HepG2 (cell line): Measurements from ENCODE around the gene WDR81. TPM values are rescaled to one million over a fixed set of nuclear protein-coding genes. Genes with fewer than 3 reads are reported as not detected.
A peak's percentile ranks its signal among the peaks of the same experiment; 100 is the strongest.

ENCODE experiments used
- ATAC-seq: fragments of 200-7000 bp; cut with Tn5 transposase; 3 replicates; pipeline ENCODE4 v1.9.1; 2020; ENCODE audit warnings: mild to moderate bottlenecking, moderate library complexity
- BruUV-seq: library from RNA; stranded (reverse); fragments of 400-500 nt; replicated peaks from 2 replicates; lab custom pipeline; 2021; lab: Mats Ljungman, UMichigan
- CTCF ChIA-PET: fragments of 300-600 bp; formaldehyde crosslinking; extraction: SDS; loops from one replicate; lab custom pipeline; 2021; ENCODE audit warnings: low total read pairs, inconsistent platforms, low intra/inter-chr PET ratio; lab: Yijun Ruan, JAX
- POLR2A ChIA-PET: fragments of 350-600 bp; sonication (Branson Sonifier 250); formaldehyde crosslinking; loops from one replicate; lab custom pipeline; 2020; ENCODE audit warnings: antibody characterized with exemption, inconsistent platforms; lab: Yijun Ruan, JAX
- DNase-seq: peaks from one replicate; pipeline ENCODE4 v3.0.0-alpha.2; 2015; ENCODE audit warnings: low spot score
- FAIRE-seq: peaks from 3 replicates; lab custom pipeline; 2011; peaks lifted over from hg19 to GRCh38; lab: Jason Lieb, UNC
- H2AFZ ChIP-seq: one replicate; pipeline ENCODE4 v1.6.1; 2011; ENCODE audit warnings: low read length, inconsistent platforms
- H3K27ac ChIP-seq: fragments of 300-600 bp; 3 replicates; pipeline ENCODE4 v1.8.0; 2011; ENCODE audit warnings: mixed run types, mild to moderate bottlenecking, mixed read lengths, low read length, inconsistent platforms; ENCODE audit not compliant: insufficient read depth; ENCODE audit errors: extremely low read length
- H3K27me3 ChIP-seq, 2 experiments: fragments of 200-600 bp in 1 of 2; 2 replicates in 1 of 2; 3 replicates in 1 of 2; pipeline versions ENCODE4 v1.6.0 to v1.8.0; 2011; ENCODE audit warnings: low read length in 2 of 2, mild to moderate bottlenecking in 2 of 2, moderate library complexity in 2 of 2, inconsistent platforms in 1 of 2; ENCODE audit not compliant: insufficient read depth in 2 of 2, control insufficient read depth in 1 of 2
- H3K36me3 ChIP-seq, 2 experiments: fragments of 200-600 bp in 1 of 2; replicated peaks in 1 of 2; 2 replicates in 1 of 2; 3 replicates in 1 of 2; pipeline versions ENCODE4 v1.5.1 to v1.8.0; 2011; ENCODE audit warnings: low read length in 2 of 2, inconsistent platforms in 1 of 2; ENCODE audit not compliant: insufficient read depth in 2 of 2, control insufficient read depth in 1 of 2
- H3K4me1 ChIP-seq: 2 replicates; pipeline ENCODE4 v1.5.1; 2012; ENCODE audit warnings: low read length, inconsistent platforms; ENCODE audit not compliant: insufficient read depth
- H3K4me2 ChIP-seq: 2 replicates; pipeline ENCODE4 v1.6.0; 2011; ENCODE audit warnings: low read depth, low read length, inconsistent platforms
- H3K4me3 ChIP-seq, 3 experiments: fragments of 200-600 bp in 1 of 3; sonication (generic), shearing (Covaris generic) in 1 of 3; replicated peaks in 1 of 3; 2 replicates each; pipeline ENCODE4 v1.5.1; 2011 to 2016; ENCODE audit warnings: low read length in 3 of 3, inconsistent platforms in 2 of 3, low read depth in 2 of 3, mild to moderate bottlenecking in 2 of 3, control low read depth in 1 of 3, mixed read lengths in 1 of 3; ENCODE audit not compliant: insufficient read depth in 1 of 3
- H3K79me2 ChIP-seq: one replicate; pipeline ENCODE4 v1.6.1; 2011; ENCODE audit warnings: low read length, inconsistent platforms; ENCODE audit not compliant: insufficient read depth
- H3K9ac ChIP-seq: 2 replicates; pipeline ENCODE4 v1.6.0; 2011; ENCODE audit warnings: mild to moderate bottlenecking, low read depth, low read length, inconsistent platforms; ENCODE audit not compliant: insufficient read depth
- H3K9me3 ChIP-seq: 2 replicates; pipeline ENCODE4 v1.5.1; 2012; ENCODE audit warnings: mild to moderate bottlenecking, low read length
- H4K20me1 ChIP-seq: 2 replicates; pipeline ENCODE4 v1.6.0; 2011; ENCODE audit warnings: inconsistent platforms, mild to moderate bottlenecking, low read length, moderate library complexity; ENCODE audit not compliant: insufficient read depth
- AGO2 ChIP-seq: fragments of 200-400 bp; formaldehyde crosslinking; optimal IDR thresholded peaks from 2 replicates; pipeline ENCODE3; 2017; ENCODE audit warnings: mild to moderate bottlenecking, low read depth, low read length, moderate library complexity
- FOXA1 ChIP-seq, 2 experiments: fragments of 450-650 bp in 1 of 2; sonication (generic) in 1 of 2; formaldehyde crosslinking in 1 of 2; IDR thresholded peaks; 2 replicates each; pipeline versions ENCODE4 v1.4.0 to v1.6.1; 2016 to 2020; ENCODE audit warnings: missing genetic modification reagents in 1 of 2
- MTA1 ChIP-seq: sonication (generic); formaldehyde crosslinking; IDR thresholded peaks from 2 replicates; pipeline ENCODE4 v1.4.0; 2020; ENCODE audit warnings: missing genetic modification reagents, mild to moderate bottlenecking, borderline replicate concordance
- MXD1 ChIP-seq: sonication (generic); formaldehyde crosslinking; IDR thresholded peaks from 2 replicates; pipeline ENCODE4 v1.4.0; 2020; ENCODE audit warnings: mild to moderate bottlenecking, missing genetic modification reagents
- NR2F1 ChIP-seq, 2 experiments: fragments of 450-650 bp in 1 of 2; formaldehyde crosslinking in 1 of 2; IDR thresholded peaks; 2 replicates each; pipeline versions ENCODE4 v1.5.0 to v1.6.1; 2016 to 2020; ENCODE audit warnings: mild to moderate bottlenecking in 1 of 2, missing compliant biosample characterization in 1 of 2, missing genetic modification reagents in 1 of 2, moderate library complexity in 1 of 2
- RBFOX2 ChIP-seq: fragments of 200-400 bp; formaldehyde crosslinking; IDR thresholded peaks from 2 replicates; pipeline ENCODE4 v1.6.1; 2017; ENCODE audit warnings: low read depth, mild to moderate bottlenecking, low read length
- SAP130 ChIP-seq: IDR thresholded peaks from 2 replicates; pipeline ENCODE4 v1.6.1; 2016; ENCODE audit warnings: low read depth
- ZMYM3 ChIP-seq: sonication (generic); formaldehyde crosslinking; IDR thresholded peaks from 2 replicates; pipeline ENCODE4 v1.5.1; 2020; ENCODE audit warnings: mild to moderate bottlenecking, missing genetic modification reagents
- ZNF263 ChIP-seq: sonication (generic); formaldehyde crosslinking; IDR thresholded peaks from 2 replicates; pipeline ENCODE4 v1.4.0; 2020; ENCODE audit warnings: missing genetic modification reagents
- ZNF280D ChIP-seq: sonication (generic); formaldehyde crosslinking; IDR thresholded peaks from 2 replicates; pipeline ENCODE4 v1.5.1; 2020; ENCODE audit warnings: mild to moderate bottlenecking, missing genetic modification reagents
- ZNF883 ChIP-seq: sonication (generic); formaldehyde crosslinking; IDR thresholded peaks from 2 replicates; pipeline ENCODE4 v1.5.1; 2020; ENCODE audit warnings: mild to moderate bottlenecking, missing genetic modification reagents; ENCODE audit errors: not compliant biosample characterization
- ZZZ3 ChIP-seq: sonication (generic); formaldehyde crosslinking; IDR thresholded peaks from 2 replicates; pipeline ENCODE4 v1.4.0; 2020; ENCODE audit warnings: missing genetic modification reagents, mild to moderate bottlenecking, borderline replicate concordance
- WGBS: methylation state at CpG from one replicate; pipeline ENCODE4 v1.1.6; 2017; ENCODE audit warnings: low lambda C conversion rate; 5-methylcytosine and 5-hydroxymethylcytosine counted together
- in situ Hi-C: cut with HindIII; loops from 2 replicates; pipeline ENCODE4 v1.10.0; 2017; ENCODE audit warnings: low pct_unique_long_range_greater_than_20kb; ENCODE audit not compliant: extremely low pct_ligation_motif_present
- intact Hi-C: fragments of 100-400 bp; cut with micrococcal nuclease; formaldehyde crosslinking; loops from one replicate; pipeline ENCODE4 v1.10.0; 2022; ENCODE audit not compliant: unreplicated experiment
- polyA plus RNA-seq, 8 experiments: library from polyadenylated mRNA; depleted of rRNA in 3 of 8; stranded (reverse) in 7 of 8; unstranded in 1 of 8; fragments of >200 nt; fragmentation: Illumina TruSeq in 4 of 8; extraction: Trizol in 4 of 8; gene quantifications; 2 replicates each; pipeline versions ENCODE4 v1.2.1 to v1.2.3, GENCODE V29; 2011 to 2016; ENCODE audit warnings: low read depth in 4 of 8, missing spikeins in 1 of 8, mixed read lengths in 1 of 8; ENCODE audit not compliant: insufficient read depth in 1 of 8
- total RNA-seq, 5 experiments: library from RNA; depleted of rRNA; stranded (reverse); fragments of >200 nt; fragmentation: Illumina TruSeq; extraction: Trizol; gene quantifications; 2 replicates each; pipeline ENCODE4 v1.2.3, GENCODE V29; 2016; ENCODE audit warnings: low read depth in 1 of 5
- TF ChIP-seq, protein P1 (sequence below): sonication (generic); formaldehyde crosslinking; IDR thresholded peaks from 2 replicates; pipeline ENCODE4 v1.4.0; 2020; ENCODE audit warnings: missing genetic modification reagents

WDR81 gene
- total and polyA plus RNA-seq, 2 of the 13 experiments (the other 11 are each of a cell fraction or from before 2014, with no cell fraction given) = 9.1 to 16.7 TPM

DNA sequence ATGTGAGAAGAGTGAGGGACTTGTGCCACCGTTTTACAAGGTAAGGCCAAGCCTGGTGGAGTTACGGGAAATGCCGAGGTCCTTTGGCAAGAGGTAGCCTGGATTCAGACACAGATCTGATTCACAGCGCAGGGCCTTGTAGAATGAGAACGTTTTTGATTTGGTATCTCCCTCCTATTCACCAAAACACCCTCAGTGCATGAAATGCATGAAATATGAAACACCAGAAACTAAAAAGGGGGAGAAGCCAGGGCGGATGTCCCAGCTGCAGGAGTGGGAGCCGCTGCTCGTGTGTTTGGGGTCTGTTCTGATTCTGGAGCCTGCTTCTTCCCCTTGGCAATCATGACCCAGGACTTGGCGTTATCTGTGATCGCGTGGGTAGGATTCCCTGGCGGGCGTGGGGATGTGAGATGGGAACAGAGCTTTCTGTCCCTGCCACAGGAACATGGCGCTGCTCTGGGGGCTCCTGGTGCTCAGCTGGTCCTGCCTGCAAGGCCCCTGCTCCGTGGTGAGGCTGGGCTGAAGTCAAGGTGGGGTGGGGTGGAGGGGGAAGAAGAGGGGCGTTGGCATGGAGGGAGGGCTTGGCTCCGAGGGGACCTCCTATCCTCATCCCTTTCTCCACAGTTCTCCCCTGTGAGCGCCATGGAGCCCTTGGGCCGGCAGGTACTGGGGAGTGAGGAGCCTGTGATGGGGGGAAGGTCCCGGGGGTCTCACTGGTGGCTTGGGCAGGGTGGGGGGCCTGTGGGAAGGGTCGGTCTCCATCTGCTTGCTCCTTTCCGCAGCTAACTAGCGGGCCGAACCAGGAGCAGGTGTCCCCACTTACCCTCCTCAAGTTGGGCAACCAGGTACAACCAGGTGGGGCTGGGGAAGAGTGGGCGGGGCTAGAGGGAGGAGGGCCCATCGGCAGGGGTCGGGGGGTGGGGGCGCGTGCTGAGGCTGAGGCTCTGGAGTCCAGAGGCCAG is 20.3 kb downstream of the WDR81 start (continued):
- no peak for TF ChIP-seq ZNF280D (CRISPR knock-in tag)

GRCh38 chr17:1745513-1746020 is 21.1 kb downstream of the WDR81 start:
- peak overlapping the region; percentile 39 for H3K4me2 ChIP-seq
- in situ Hi-C loops = no loop called here
- H3K36me3 ChIP-seq = peaks cover 11 to 23% of the 10 kb centered on the region in 2 experiments; a peak in 4 of 5 replicates
- H3K4me3 ChIP-seq = peak overlapping the region in 2 of 3 experiments; percentile 60 to 83; a peak in 3 of 6 replicates
- ChIA-PET POLR2A (interaction anchor here (0.8 to 16.4 kb wide), 6 partner anchors 9 to 25 kb away, joined by 3 to 299 read pairs (median 54); partner anchors contain the start of genes SERPINF1 and WDR81), CTCF (no interaction called here)
- H3K27me3 ChIP-seq = no peaks in the 10 kb centered on the region
- no peak overlapping the region for H2AFZ ChIP-seq
- ATAC-seq = no peak
- intact Hi-C loops = no loop called here
- H3K9me3 ChIP-seq = no peaks in the 10 kb centered on the region
- no peak overlapping the region for H3K9ac ChIP-seq
- peaks cover 22% of the 10 kb centered on the region; the same call in 1 of the 2 replicates for H4K20me1 ChIP-seq
- WGBS = 86% methylated on average over 7 of the region's 12 CpGs
- peaks cover 66% of the 10 kb centered on the region for H3K4me1 ChIP-seq
- no peak for DNase-seq
- no TSS peak for BruUV-seq
- peak overlapping the region; percentile 46 for H3K27ac ChIP-seq
- peaks cover 32% of the 10 kb centered on the region for H3K79me2 ChIP-seq
- no peak for FAIRE-seq
- TF ChIP-seq ZMYM3 (CRISPR knock-in tag) (peak; percentile 35; the same call in 1 of the 2 replicates), ZNF263 (CRISPR knock-in tag) (peak; percentile 77), RBFOX2 (peak; percentile 68), ZZZ3 (CRISPR knock-in tag) (0 out of 2 replicates have a peak, but pooled peaks have one; percentile 30), NR2F1 (CRISPR knock-in tag; IDR thresholded peaks at IDR 0.05) (peak in 1 of 2 experiments; percentile 42; a peak in 2 of 4 replicates), FOXA1 (IDR thresholded peaks at IDR 0.05) (no peak), FOXA1 (CRISPR knock-in tag; IDR thresholded peaks at IDR 0.05) (0 out of 2 replicates have a peak, but pooled peaks have one; percentile 5), ZNF883 (no peak), SAP130 (peak; percentile 24; the same call in 1 of the 2 replicates), MXD1 (CRISPR knock-in tag) (0 out of 2 replicates have a peak, but pooled peaks have one; percentile 40), MTA1 (CRISPR knock-in tag) (no peak), AGO2 (peak; percentile 46)
- TF ChIP-seq, protein P1, sequence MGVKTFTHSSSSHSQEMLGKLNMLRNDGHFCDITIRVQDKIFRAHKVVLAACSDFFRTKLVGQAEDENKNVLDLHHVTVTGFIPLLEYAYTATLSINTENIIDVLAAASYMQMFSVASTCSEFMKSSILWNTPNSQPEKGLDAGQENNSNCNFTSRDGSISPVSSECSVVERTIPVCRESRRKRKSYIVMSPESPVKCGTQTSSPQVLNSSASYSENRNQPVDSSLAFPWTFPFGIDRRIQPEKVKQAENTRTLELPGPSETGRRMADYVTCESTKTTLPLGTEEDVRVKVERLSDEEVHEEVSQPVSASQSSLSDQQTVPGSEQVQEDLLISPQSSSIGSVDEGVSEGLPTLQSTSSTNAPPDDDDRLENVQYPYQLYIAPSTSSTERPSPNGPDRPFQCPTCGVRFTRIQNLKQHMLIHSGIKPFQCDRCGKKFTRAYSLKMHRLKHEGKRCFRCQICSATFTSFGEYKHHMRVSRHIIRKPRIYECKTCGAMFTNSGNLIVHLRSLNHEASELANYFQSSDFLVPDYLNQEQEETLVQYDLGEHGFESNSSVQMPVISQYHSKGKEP = no peak
